ENCODE data around the gene GAD1.

GRCh38 chr2:170863087-170863486 is 46.4 kb downstream of the GAD1 start:
- TF ChIP-seq CTCF (IDR thresholded peaks at IDR 0.05) (no peak), ZFX (IDR thresholded peaks at IDR 0.05; ENCODE audit: borderline replicate concordance) (no peak)

Data from 22Rv1 (cell line).